ENCODE measurements around the gene LANCL2. TPM values are rescaled to one million over a fixed set of nuclear protein-coding genes. Genes with fewer than 3 reads are reported as not detected.

The LANCL2 gene
- total RNA-seq, 1 donor from 2014 or later, result 14.7 TPM

- no peaks in the 10 kb centered on the region for H3K36me3 ChIP-seq (ENCODE audit: control insufficient read depth, insufficient read depth, low read length)
These were observed 40.9 kb downstream of the LANCL2 start for GRCh38 chr7:55405856-55406541.

GRCh38 chr7:55409482-55410225 is 44.5 kb downstream of the LANCL2 start:
- H3K4me3 ChIP-seq (ENCODE audit: low read depth, low read length), result no peak overlapping the region
- FAIRE-seq (no peak), DNase-seq (ENCODE audit: low read depth) (no peak)
- no peak for TF ChIP-seq CTCF (IDR thresholded peaks at IDR 0.05; ENCODE audit: insufficient read depth, low read length, severe bottlenecking)
- H3K36me3 ChIP-seq (ENCODE audit: control insufficient read depth, insufficient read depth, low read length), result no peaks in the 10 kb centered on the region
- no peaks in the 10 kb centered on the region for H3K27me3 ChIP-seq (ENCODE audit: control insufficient read depth, insufficient read depth, low read length)

More at GRCh38 chr7:55405856-55406541, 40.9 kb downstream of the LANCL2 start:
- H3K4me3 ChIP-seq (ENCODE audit: low read depth, low read length), result no peak overlapping the region
- no peak for TF ChIP-seq CTCF (IDR thresholded peaks at IDR 0.05; ENCODE audit: insufficient read depth, low read length, severe bottlenecking)
- H3K27me3 ChIP-seq (ENCODE audit: control insufficient read depth, insufficient read depth, low read length), result no peaks in the 10 kb centered on the region
- FAIRE-seq, result no peak
- DNase-seq (ENCODE audit: low read depth), result no peak

GRCh38 chr7:55410667-55411239 is 45.6 kb downstream of the LANCL2 start:
- TF ChIP-seq CTCF (IDR thresholded peaks at IDR 0.05; ENCODE audit: insufficient read depth, low read length, severe bottlenecking), result no peak
- Histone ChIP-seq H3K4me3 (ENCODE audit: low read depth, low read length) (no peak overlapping the region), H3K27me3 (ENCODE audit: control insufficient read depth, insufficient read depth, low read length) (no peaks in the 10 kb centered on the region), H3K36me3 (ENCODE audit: control insufficient read depth, insufficient read depth, low read length) (no peaks in the 10 kb centered on the region)
- FAIRE-seq (peak; percentile 79), DNase-seq (ENCODE audit: low read depth) (no peak)

DNA sequence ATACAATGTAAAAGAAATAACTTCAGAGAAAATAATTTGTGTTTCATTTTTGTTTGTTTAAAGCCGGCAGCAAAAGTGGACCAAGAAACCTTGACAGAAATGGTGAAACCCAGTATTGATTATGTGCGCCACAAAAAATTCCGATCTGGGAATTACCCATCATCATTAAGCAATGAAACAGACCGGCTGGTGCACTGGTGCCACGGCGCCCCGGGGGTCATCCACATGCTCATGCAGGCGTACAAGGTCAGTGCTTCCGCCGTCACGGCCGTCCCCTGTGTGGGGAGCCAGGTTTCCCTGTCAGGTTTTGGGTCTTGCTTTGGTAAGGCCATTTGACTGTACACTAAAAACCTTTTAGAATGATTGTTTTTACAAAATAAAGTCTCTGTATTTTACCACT is 46.7 kb downstream of the LANCL2 start:
- FAIRE-seq, result no peak
- H3K36me3 ChIP-seq (ENCODE audit: control insufficient read depth, insufficient read depth, low read length), result no peaks in the 10 kb centered on the region
- H3K27me3 ChIP-seq (ENCODE audit: control insufficient read depth, insufficient read depth, low read length), result no peaks in the 10 kb centered on the region
- no peak overlapping the region for H3K4me3 ChIP-seq (ENCODE audit: low read depth, low read length)
- DNase-seq (ENCODE audit: low read depth), result no peak
- TF ChIP-seq CTCF (IDR thresholded peaks at IDR 0.05; ENCODE audit: insufficient read depth, low read length, severe bottlenecking), result no peak

GRCh38 chr7:55413442-55413841 is 48.3 kb downstream of the LANCL2 start:
- Histone ChIP-seq H3K4me3 (ENCODE audit: low read depth, low read length) (no peak overlapping the region), H3K27me3 (ENCODE audit: control insufficient read depth, insufficient read depth, low read length) (no peaks in the 10 kb centered on the region), H3K36me3 (ENCODE audit: control insufficient read depth, insufficient read depth, low read length) (no peaks in the 10 kb centered on the region)
- DNase-seq (ENCODE audit: low read depth) (no peak), FAIRE-seq (no peak)
- no peak for TF ChIP-seq CTCF (IDR thresholded peaks at IDR 0.05; ENCODE audit: insufficient read depth, low read length, severe bottlenecking)
